ENCODE data around the gene ZNF398. TPM values are rescaled to one million over a fixed set of nuclear protein-coding genes. Genes with fewer than 3 reads are reported as not detected.

ZNF398 gene
- total RNA-seq, 1 donor from 2014 or later: 7.1 TPM

DNA sequence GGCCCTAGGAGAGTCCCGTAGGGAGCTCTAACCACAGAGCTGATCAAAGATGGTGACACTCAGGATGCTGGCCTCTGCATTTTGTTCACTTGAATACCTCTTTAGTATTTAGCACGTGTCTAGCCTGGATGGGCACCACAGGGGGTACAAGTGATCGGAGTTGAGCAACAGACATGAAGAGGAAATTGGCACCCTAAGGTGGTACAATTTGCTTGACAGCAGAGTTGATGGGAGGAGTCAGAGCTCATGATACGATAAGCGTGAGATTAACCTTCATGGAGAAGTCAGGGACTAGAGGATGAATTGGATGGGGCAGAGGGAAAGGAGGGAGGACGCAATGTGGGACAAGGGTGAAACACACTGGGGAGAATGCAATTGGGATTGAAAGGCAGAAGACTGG, 82.3 kb downstream of the ZNF398 start:
- intact Hi-C loops (cut with micrococcal nuclease): no loop called here
- Histone ChIP-seq H3K27ac (replicated peaks) (no peak overlapping the region), H3K4me3 (no peak overlapping the region), H3K9me3 (replicated peaks) (no peaks in the 10 kb centered on the region), H3K36me3 (peaks cover 12% of the 10 kb centered on the region), H3K27me3 (ENCODE audit: low read depth) (no peaks in the 10 kb centered on the region), H3K4me1 (no peaks in the 10 kb centered on the region)
- TF ChIP-seq, protein P1, sequence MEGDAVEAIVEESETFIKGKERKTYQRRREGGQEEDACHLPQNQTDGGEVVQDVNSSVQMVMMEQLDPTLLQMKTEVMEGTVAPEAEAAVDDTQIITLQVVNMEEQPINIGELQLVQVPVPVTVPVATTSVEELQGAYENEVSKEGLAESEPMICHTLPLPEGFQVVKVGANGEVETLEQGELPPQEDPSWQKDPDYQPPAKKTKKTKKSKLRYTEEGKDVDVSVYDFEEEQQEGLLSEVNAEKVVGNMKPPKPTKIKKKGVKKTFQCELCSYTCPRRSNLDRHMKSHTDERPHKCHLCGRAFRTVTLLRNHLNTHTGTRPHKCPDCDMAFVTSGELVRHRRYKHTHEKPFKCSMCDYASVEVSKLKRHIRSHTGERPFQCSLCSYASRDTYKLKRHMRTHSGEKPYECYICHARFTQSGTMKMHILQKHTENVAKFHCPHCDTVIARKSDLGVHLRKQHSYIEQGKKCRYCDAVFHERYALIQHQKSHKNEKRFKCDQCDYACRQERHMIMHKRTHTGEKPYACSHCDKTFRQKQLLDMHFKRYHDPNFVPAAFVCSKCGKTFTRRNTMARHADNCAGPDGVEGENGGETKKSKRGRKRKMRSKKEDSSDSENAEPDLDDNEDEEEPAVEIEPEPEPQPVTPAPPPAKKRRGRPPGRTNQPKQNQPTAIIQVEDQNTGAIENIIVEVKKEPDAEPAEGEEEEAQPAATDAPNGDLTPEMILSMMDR (IDR thresholded peaks at IDR 0.05; ENCODE audit: borderline replicate concordance): no peak
- no peak for DNase-seq

DNA sequence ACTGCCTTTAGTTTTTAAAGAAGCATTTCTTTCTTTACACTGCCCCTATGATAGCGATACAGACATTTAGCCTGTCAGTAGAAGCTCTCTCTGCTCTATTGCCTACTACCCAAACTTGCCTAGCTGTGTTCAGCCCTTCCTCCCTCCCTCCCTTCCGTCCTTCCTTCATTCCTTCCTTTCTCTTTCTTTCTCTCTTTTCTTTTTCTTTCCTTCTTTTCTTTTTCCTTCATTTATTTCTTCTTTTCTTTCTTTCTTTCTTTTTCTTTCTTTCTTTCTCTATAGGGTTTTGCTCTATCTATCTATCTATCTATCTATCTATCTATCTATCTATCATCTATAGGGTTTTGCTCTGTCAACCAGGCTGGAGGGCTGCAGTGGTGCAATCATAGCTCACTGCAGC, 85.1 kb downstream of the ZNF398 start:
- Histone ChIP-seq H3K4me3 (no peak overlapping the region), H3K9me3 (replicated peaks) (no peaks in the 10 kb centered on the region), H3K27me3 (ENCODE audit: low read depth) (peaks cover 9% of the 10 kb centered on the region), H3K36me3 (no peaks in the 10 kb centered on the region), H3K4me1 (no peaks in the 10 kb centered on the region), H3K27ac (replicated peaks) (no peak overlapping the region)
- TF ChIP-seq, protein P1 (IDR thresholded peaks at IDR 0.05; ENCODE audit: borderline replicate concordance): no peak
- intact Hi-C loops (cut with micrococcal nuclease): no loop called here
- DNase-seq: no peak

Other genes with a start within 250 kb of the ZNF398 start
- 32.3 TPM for gene PDIA4, start 118.9 kb upstream of the ZNF398 start, total RNA-seq
- 2.4 TPM for gene ZNF786, start 56.7 kb upstream of the ZNF398 start, total RNA-seq
- 0.58 TPM for gene ZNF425, start 21.1 kb upstream of the ZNF398 start, total RNA-seq
- gene ZNF282, start 48.1 kb downstream of the ZNF398 start, total RNA-seq: 15.0 TPM
- 5.4 TPM for gene ZNF212, start 92.2 kb downstream of the ZNF398 start, total RNA-seq
- 4.5 TPM for gene ZNF783, start 114.7 kb downstream of the ZNF398 start, total RNA-seq